ENCODE results near the gene SEL1L2. TPM values are rescaled to one million over a fixed set of nuclear protein-coding genes. Genes with fewer than 3 reads are reported as not detected.

The SEL1L2 gene
- total RNA-seq, 1 donor from 2014 or later: not detected

DNA sequence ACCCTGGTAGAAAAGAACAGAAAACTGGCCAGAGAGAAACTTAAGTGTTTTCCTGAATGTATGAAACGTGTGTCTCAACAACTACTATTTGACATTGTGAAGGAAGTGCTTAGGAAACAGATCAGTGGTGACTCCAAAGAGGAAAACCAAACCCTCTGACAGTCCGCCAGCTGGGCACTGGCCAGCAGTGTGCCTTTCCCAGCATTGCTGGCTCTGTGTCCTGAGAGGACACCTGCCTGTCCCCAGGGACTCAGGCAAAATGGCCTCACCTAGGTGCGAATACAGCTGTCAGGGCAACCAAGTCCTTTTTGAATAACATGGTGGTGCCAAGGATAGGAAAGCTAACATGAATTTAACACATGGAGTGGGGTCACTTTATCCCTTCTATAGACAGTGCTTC lies 133.1 kb downstream of the SEL1L2 start:
- Mint-ChIP-seq H3K36me3 (no peaks in the 10 kb centered on the region), H3K4me1 (ENCODE audit: unreplicated experiment) (no peaks in the 10 kb centered on the region), H3K9me3 (no peaks in the 10 kb centered on the region), H3K27ac (no peak overlapping the region), H3K4me3 (no peak overlapping the region), H3K27me3 (no peaks in the 10 kb centered on the region)
- DNase-seq (ENCODE audit: extremely low spot score, unreplicated experiment): no peak
- TF ChIP-seq, protein P1, sequence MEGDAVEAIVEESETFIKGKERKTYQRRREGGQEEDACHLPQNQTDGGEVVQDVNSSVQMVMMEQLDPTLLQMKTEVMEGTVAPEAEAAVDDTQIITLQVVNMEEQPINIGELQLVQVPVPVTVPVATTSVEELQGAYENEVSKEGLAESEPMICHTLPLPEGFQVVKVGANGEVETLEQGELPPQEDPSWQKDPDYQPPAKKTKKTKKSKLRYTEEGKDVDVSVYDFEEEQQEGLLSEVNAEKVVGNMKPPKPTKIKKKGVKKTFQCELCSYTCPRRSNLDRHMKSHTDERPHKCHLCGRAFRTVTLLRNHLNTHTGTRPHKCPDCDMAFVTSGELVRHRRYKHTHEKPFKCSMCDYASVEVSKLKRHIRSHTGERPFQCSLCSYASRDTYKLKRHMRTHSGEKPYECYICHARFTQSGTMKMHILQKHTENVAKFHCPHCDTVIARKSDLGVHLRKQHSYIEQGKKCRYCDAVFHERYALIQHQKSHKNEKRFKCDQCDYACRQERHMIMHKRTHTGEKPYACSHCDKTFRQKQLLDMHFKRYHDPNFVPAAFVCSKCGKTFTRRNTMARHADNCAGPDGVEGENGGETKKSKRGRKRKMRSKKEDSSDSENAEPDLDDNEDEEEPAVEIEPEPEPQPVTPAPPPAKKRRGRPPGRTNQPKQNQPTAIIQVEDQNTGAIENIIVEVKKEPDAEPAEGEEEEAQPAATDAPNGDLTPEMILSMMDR (conservative IDR thresholded peaks at IDR 0.05): no peak

DNA sequence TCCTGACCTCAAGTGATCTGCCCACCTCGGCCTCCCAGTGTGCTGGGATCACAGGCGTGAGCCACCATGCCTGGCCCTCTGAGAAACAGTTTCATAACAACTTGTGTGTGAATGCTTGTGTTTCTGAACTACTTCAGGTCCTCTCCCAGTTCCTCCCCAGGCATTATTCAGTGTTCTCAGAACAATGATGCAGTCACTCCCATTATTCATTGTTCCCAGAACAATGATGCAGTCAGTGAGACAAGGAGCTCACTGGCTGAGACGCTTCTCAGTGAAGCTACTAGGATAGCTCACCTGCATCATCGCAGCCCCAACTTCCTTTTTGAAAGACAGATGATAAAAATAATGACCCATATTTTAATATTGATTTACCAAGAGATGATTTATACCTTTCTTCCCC lies 134.1 kb downstream of the SEL1L2 start:
- no peaks in the 10 kb centered on the region for H3K27me3 Mint-ChIP-seq
- TF ChIP-seq, protein P1 (conservative IDR thresholded peaks at IDR 0.05): no peak
- H3K27ac Mint-ChIP-seq: no peak overlapping the region
- no peak overlapping the region for H3K4me3 Mint-ChIP-seq
- DNase-seq (ENCODE audit: extremely low spot score, unreplicated experiment): no peak
- H3K36me3 Mint-ChIP-seq: no peaks in the 10 kb centered on the region
- H3K9me3 Mint-ChIP-seq: no peaks in the 10 kb centered on the region
- H3K4me1 Mint-ChIP-seq (ENCODE audit: unreplicated experiment): no peaks in the 10 kb centered on the region

DNA sequence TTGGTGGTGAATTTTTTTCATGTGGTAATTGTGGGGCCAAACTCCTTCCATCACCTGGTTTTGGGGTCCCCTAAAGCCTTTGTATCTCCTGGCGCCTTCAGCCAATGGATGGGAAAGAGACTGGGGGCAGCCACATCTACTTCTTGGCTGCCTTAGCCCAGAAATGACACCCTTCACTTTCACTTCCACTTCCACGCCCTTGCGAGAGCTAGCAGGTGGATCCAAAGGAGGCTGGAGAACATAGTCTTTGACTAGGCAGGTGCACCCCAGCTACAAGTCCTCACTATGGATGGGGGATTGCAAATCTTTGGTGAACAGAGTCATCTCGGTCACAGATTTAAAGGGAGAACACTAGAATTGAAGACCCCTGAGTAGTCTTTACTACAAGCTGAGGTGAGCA lies 134.8 kb downstream of the SEL1L2 start:
- no peak overlapping the region for H3K27ac Mint-ChIP-seq
- H3K4me1 Mint-ChIP-seq (ENCODE audit: unreplicated experiment): no peaks in the 10 kb centered on the region
- H3K4me3 Mint-ChIP-seq: no peak overlapping the region
- no peaks in the 10 kb centered on the region for H3K9me3 Mint-ChIP-seq
- TF ChIP-seq, protein P1 (conservative IDR thresholded peaks at IDR 0.05): no peak
- no peaks in the 10 kb centered on the region for H3K27me3 Mint-ChIP-seq
- H3K36me3 Mint-ChIP-seq: no peaks in the 10 kb centered on the region
- DNase-seq (ENCODE audit: extremely low spot score, unreplicated experiment): no peak

DNA sequence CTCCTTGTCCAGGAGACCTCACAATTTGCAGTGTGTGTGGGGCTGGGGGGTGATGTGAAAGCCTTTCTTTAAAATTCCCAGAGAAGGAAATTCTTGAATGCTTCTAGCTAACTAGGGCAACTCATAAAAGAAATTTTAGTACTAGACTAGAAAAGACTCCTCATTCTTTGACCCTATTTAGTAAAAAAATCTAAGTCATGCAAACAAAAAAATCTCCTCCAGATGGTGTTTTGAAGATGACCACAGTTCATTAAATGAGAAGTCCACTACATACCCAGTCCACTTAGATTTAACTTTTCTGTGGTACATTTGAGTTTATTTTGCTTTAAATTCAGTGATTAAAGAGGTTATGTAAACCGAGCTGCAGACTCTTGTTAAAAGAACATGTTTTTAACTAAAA lies 138.1 kb downstream of the SEL1L2 start:
- DNase-seq (ENCODE audit: extremely low spot score, unreplicated experiment): no peak
- TF ChIP-seq, protein P1 (conservative IDR thresholded peaks at IDR 0.05): no peak
- Mint-ChIP-seq H3K4me1 (ENCODE audit: unreplicated experiment) (no peaks in the 10 kb centered on the region), H3K27me3 (peaks cover 6% of the 10 kb centered on the region), H3K36me3 (no peaks in the 10 kb centered on the region), H3K27ac (no peak overlapping the region), H3K4me3 (no peak overlapping the region), H3K9me3 (no peaks in the 10 kb centered on the region)

DNA sequence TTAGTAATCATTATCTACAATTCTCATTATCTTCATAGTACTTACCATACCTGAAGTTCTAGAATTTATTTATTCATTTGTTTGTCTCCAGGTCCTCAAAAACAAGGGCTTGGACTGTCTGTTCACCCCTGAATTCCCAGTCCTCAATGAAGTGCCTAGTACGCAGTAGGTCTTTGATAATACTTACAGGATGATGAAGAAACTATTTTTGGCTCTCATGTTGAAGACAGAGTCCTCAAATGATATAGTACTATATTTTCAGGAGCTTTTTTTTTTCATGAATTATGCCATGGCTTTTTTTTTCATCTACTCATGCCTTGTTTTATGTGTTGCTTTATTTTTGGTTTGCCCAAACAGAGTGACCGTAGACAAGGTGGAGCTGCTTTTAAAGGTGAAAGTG lies 139.1 kb downstream of the SEL1L2 start:
- no peaks in the 10 kb centered on the region for H3K36me3 Mint-ChIP-seq
- no peaks in the 10 kb centered on the region for H3K9me3 Mint-ChIP-seq
- no peak overlapping the region for H3K4me3 Mint-ChIP-seq
- no peak overlapping the region for H3K27ac Mint-ChIP-seq
- no peaks in the 10 kb centered on the region for H3K4me1 Mint-ChIP-seq (ENCODE audit: unreplicated experiment)
- TF ChIP-seq, protein P1 (conservative IDR thresholded peaks at IDR 0.05): no peak
- H3K27me3 Mint-ChIP-seq: peaks cover 6% of the 10 kb centered on the region
- DNase-seq (ENCODE audit: extremely low spot score, unreplicated experiment): no peak

DNA sequence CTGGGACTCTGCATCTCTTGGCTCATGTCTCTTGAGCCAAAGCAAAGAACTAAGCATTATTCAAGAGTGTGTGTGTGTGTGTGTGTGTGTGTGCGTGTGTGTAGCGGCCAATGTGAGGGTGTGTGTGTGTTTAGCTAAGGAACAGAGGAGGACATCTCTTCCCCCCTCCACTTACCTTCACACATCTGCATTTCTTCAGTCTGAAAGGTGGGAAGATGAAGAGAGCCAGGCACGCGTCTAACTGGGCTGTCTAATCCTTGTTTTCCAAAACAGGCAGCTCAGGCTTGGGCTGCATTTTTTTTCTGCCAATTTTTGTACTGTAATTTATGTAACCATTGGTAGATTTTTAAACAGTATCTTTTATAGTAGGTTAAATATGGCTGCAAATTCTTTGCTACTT lies 146.1 kb downstream of the SEL1L2 start:
- H3K27ac Mint-ChIP-seq: no peak overlapping the region
- TF ChIP-seq, protein P1 (conservative IDR thresholded peaks at IDR 0.05): no peak
- no peaks in the 10 kb centered on the region for H3K4me1 Mint-ChIP-seq (ENCODE audit: unreplicated experiment)
- H3K4me3 Mint-ChIP-seq: no peak overlapping the region
- H3K9me3 Mint-ChIP-seq: no peaks in the 10 kb centered on the region
- DNase-seq (ENCODE audit: extremely low spot score, unreplicated experiment): no peak
- H3K27me3 Mint-ChIP-seq: peaks cover 7% of the 10 kb centered on the region
- no peaks in the 10 kb centered on the region for H3K36me3 Mint-ChIP-seq
